Measurements from ENCODE around the gene BOD1. TPM values are rescaled to one million over a fixed set of nuclear protein-coding genes. Genes with fewer than 3 reads are reported as not detected.

BOD1 gene
- 49.0 and 54.1 TPM in 2 replicates for total RNA-seq

GRCh38 chr5:173616577-173617118, at the start of gene BOD1:
Gene BOD1 (minus strand): TSS chr5:173616650. CDS start chr5:173616436, 214 bp downstream.

